Measurements from ENCODE around the gene SLC1A1. TPM values are rescaled to one million over a fixed set of nuclear protein-coding genes. Genes with fewer than 3 reads are reported as not detected.

Gene SLC1A1
- total and polyA plus RNA-seq, 2 of the 13 experiments (the other 11 are each of a cell fraction or from before 2014, with no cell fraction given), result not detected

GRCh38 chr9:4588721-4589120, 98.5 kb downstream of the SLC1A1 start:
- no peaks in the 10 kb centered on the region for H3K79me2 ChIP-seq (ENCODE audit: insufficient read depth, low read length)
- no peaks in the 10 kb centered on the region for H3K27me3 ChIP-seq (ENCODE audit: control insufficient read depth in 1 of 2, insufficient read depth in 2 of 2, low read length in 2 of 2)
- intact Hi-C loops (cut with micrococcal nuclease; ENCODE audit: unreplicated experiment), result no loop called here
- WGBS (ENCODE audit: low lambda C conversion rate), result 53% methylated on average over 2 of the region's 2 CpGs
- FAIRE-seq (no peak), ATAC-seq (no peak), DNase-seq (ENCODE audit: low spot score) (no peak)
- no peak overlapping the region for H3K4me2 ChIP-seq (ENCODE audit: low read depth, low read length)
- no peak overlapping the region for H2AFZ ChIP-seq (ENCODE audit: low read length)
- in situ Hi-C loops (cut with HindIII; ENCODE audit: extremely low pct_ligation_motif_present, low pct_unique_long_range_greater_than_20kb), result no loop called here
- H3K4me3 ChIP-seq (replicated peaks in 1 of 3; ENCODE audit: insufficient read depth in 1 of 3, low read depth in 2 of 3, low read length in 3 of 3), result no peak overlapping the region
- no peak overlapping the region for H3K27ac ChIP-seq (ENCODE audit: extremely low read length, insufficient read depth, low read length)
- ChIA-PET CTCF (ENCODE audit: low intra/inter-chr PET ratio, low total read pairs) (no interaction called here), POLR2A (no interaction called here)
- no peaks in the 10 kb centered on the region for H3K36me3 ChIP-seq (replicated peaks in 1 of 2; ENCODE audit: control insufficient read depth in 1 of 2, insufficient read depth in 2 of 2, low read length in 2 of 2)
- no peak overlapping the region for H3K9ac ChIP-seq (ENCODE audit: insufficient read depth, low read depth, low read length)
- BruUV-seq (replicated peaks), result no TSS peak
- no peaks in the 10 kb centered on the region for H3K9me3 ChIP-seq (ENCODE audit: low read length)
- H4K20me1 ChIP-seq (ENCODE audit: insufficient read depth, low read length), result no peaks in the 10 kb centered on the region
- TF ChIP-seq RARG (CRISPR knock-in tag; IDR thresholded peaks at IDR 0.05; ENCODE audit: low read depth), result no peak
- no peak for TF ChIP-seq DDIT3 (CRISPR knock-in tag; IDR thresholded peaks at IDR 0.05)
- no peak for TF ChIP-seq ZC3H4 (CRISPR knock-in tag; IDR thresholded peaks at IDR 0.05; ENCODE audit: borderline replicate concordance)
- TF ChIP-seq SIN3A (IDR thresholded peaks at IDR 0.05; ENCODE audit: borderline replicate concordance, low read depth, low read length), result no peak
- TF ChIP-seq KDM5B (CRISPR knock-in tag; IDR thresholded peaks at IDR 0.05; ENCODE audit: borderline replicate concordance), result no peak
- TF ChIP-seq MAFK (conservative IDR thresholded peaks at IDR 0.05 in 1 of 2, IDR thresholded peaks at IDR 0.05 in 1 of 2; ENCODE audit: low read length in 2 of 2), result no peak
- TF ChIP-seq, protein P1, sequence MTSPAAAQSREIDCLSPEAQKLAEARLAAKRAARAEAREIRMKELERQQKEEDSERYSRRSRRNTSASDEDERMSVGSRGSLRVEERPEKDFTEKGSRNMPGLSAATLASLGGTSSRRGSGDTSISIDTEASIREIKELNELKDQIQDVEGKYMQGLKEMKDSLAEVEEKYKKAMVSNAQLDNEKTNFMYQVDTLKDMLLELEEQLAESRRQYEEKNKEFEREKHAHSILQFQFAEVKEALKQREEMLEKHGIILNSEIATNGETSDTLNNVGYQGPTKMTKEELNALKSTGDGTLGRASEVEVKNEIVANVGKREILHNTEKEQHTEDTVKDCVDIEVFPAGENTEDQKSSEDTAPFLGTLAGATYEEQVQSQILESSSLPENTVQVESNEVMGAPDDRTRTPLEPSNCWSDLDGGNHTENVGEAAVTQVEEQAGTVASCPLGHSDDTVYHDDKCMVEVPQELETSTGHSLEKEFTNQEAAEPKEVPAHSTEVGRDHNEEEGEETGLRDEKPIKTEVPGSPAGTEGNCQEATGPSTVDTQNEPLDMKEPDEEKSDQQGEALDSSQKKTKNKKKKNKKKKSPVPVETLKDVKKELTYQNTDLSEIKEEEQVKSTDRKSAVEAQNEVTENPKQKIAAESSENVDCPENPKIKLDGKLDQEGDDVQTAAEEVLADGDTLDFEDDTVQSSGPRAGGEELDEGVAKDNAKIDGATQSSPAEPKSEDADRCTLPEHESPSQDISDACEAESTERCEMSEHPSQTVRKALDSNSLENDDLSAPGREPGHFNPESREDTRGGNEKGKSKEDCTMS (CRISPR knock-in tag; conservative IDR thresholded peaks at IDR 0.05), result no peak
- no peak for TF ChIP-seq ZNF12 (CRISPR knock-in tag; IDR thresholded peaks at IDR 0.05)
- TF ChIP-seq, protein P2, sequence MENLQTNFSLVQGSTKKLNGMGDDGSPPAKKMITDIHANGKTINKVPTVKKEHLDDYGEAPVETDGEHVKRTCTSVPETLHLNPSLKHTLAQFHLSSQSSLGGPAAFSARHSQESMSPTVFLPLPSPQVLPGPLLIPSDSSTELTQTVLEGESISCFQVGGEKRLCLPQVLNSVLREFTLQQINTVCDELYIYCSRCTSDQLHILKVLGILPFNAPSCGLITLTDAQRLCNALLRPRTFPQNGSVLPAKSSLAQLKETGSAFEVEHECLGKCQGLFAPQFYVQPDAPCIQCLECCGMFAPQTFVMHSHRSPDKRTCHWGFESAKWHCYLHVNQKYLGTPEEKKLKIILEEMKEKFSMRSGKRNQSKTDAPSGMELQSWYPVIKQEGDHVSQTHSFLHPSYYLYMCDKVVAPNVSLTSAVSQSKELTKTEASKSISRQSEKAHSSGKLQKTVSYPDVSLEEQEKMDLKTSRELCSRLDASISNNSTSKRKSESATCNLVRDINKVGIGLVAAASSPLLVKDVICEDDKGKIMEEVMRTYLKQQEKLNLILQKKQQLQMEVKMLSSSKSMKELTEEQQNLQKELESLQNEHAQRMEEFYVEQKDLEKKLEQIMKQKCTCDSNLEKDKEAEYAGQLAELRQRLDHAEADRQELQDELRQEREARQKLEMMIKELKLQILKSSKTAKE (CRISPR knock-in tag; IDR thresholded peaks at IDR 0.05; ENCODE audit: borderline replicate concordance), result no peak
- TF ChIP-seq HNRNPH1 (optimal IDR thresholded peaks at IDR 0.05; ENCODE audit: low read depth, low read length), result no peak
- TF ChIP-seq MXD4 (CRISPR knock-in tag; IDR thresholded peaks at IDR 0.05), result no peak
- no peak for TF ChIP-seq HDAC2 (CRISPR knock-in tag; IDR thresholded peaks at IDR 0.05)
- no peak for TF ChIP-seq ZNF7 (CRISPR knock-in tag; IDR thresholded peaks at IDR 0.05)
- TF ChIP-seq FOXO4 (CRISPR knock-in tag; conservative IDR thresholded peaks at IDR 0.05), result no peak
- TF ChIP-seq, protein P3, sequence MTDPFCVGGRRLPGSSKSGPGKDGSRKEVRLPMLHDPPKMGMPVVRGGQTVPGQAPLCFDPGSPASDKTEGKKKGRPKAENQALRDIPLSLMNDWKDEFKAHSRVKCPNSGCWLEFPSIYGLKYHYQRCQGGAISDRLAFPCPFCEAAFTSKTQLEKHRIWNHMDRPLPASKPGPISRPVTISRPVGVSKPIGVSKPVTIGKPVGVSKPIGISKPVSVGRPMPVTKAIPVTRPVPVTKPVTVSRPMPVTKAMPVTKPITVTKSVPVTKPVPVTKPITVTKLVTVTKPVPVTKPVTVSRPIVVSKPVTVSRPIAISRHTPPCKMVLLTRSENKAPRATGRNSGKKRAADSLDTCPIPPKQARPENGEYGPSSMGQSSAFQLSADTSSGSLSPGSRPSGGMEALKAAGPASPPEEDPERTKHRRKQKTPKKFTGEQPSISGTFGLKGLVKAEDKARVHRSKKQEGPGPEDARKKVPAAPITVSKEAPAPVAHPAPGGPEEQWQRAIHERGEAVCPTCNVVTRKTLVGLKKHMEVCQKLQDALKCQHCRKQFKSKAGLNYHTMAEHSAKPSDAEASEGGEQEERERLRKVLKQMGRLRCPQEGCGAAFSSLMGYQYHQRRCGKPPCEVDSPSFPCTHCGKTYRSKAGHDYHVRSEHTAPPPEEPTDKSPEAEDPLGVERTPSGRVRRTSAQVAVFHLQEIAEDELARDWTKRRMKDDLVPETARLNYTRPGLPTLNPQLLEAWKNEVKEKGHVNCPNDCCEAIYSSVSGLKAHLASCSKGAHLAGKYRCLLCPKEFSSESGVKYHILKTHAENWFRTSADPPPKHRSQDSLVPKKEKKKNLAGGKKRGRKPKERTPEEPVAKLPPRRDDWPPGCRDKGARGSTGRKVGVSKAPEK (CRISPR knock-in tag; IDR thresholded peaks at IDR 0.05; ENCODE audit: borderline replicate concordance), result no peak
- no peak for TF ChIP-seq ZSCAN22 (CRISPR knock-in tag; IDR thresholded peaks at IDR 0.05)
- no peak for TF ChIP-seq ZNF543 (CRISPR knock-in tag; IDR thresholded peaks at IDR 0.05)
- peaks cover 8% of the 10 kb centered on the region; the same call in 1 of the 2 replicates for H3K4me1 ChIP-seq (ENCODE audit: insufficient read depth, low read length)
